ENCODE data around the gene ARVCF. TPM values are rescaled to one million over a fixed set of nuclear protein-coding genes. Genes with fewer than 3 reads are reported as not detected.

The ARVCF gene
- total and polyA plus RNA-seq, 9 of the 15 experiments (the other 6 are each of a cell fraction or from before 2014, with no cell fraction given), result 0.03 to 97.4 (median 15.6) TPM

GRCh38 chr22:19988965-19989724 lies 27.5 kb downstream of the ARVCF start (continued):
- TF ChIP-seq CHD7 (IDR thresholded peaks at IDR 0.05; ENCODE audit: low read depth, low read length) (no peak), SUPT5H (IDR thresholded peaks at IDR 0.05) (no peak), ZNF12 (CRISPR knock-in tag; IDR thresholded peaks at IDR 0.05) (no peak), BRCA1 (IDR thresholded peaks at IDR 0.05) (no peak), BRCA1 (CRISPR knock-in tag; IDR thresholded peaks at IDR 0.05) (no peak), KHSRP (IDR thresholded peaks at IDR 0.05) (no peak), ZNF212 (CRISPR knock-in tag; IDR thresholded peaks at IDR 0.05) (no peak), C11orf30 (IDR thresholded peaks at IDR 0.05; ENCODE audit: low read depth) (no peak), SRSF1 (IDR thresholded peaks at IDR 0.05; ENCODE audit: low read depth, low read length) (no peak), CBX1 (IDR thresholded peaks at IDR 0.05; ENCODE audit: low read depth) (no peak), CAMTA2 (CRISPR knock-in tag; conservative IDR thresholded peaks at IDR 0.05) (no peak), ZNF668 (CRISPR knock-in tag; IDR thresholded peaks at IDR 0.05) (no peak), MAFK (IDR thresholded peaks at IDR 0.05; ENCODE audit: low read length) (no peak), SP1 (CRISPR knock-in tag; IDR thresholded peaks at IDR 0.05) (no peak), ARNT (IDR thresholded peaks at IDR 0.05) (no peak), KDM2B (CRISPR knock-in tag; IDR thresholded peaks at IDR 0.05) (no peak), MAFG (tag; conservative IDR thresholded peaks at IDR 0.05) (no peak), ZBED1 (IDR thresholded peaks at IDR 0.05) (no peak), STAT5B (CRISPR knock-in tag; IDR thresholded peaks at IDR 0.05) (no peak), OTX1 (CRISPR knock-in tag; IDR thresholded peaks at IDR 0.05) (no peak), TAF15 (IDR thresholded peaks at IDR 0.05; ENCODE audit: low read depth, low read length) (no peak), GTF2A2 (tag; IDR thresholded peaks at IDR 0.05) (no peak)

Data from K562 (cell line).